ENCODE measurements around the gene LRP1B.

DNA sequence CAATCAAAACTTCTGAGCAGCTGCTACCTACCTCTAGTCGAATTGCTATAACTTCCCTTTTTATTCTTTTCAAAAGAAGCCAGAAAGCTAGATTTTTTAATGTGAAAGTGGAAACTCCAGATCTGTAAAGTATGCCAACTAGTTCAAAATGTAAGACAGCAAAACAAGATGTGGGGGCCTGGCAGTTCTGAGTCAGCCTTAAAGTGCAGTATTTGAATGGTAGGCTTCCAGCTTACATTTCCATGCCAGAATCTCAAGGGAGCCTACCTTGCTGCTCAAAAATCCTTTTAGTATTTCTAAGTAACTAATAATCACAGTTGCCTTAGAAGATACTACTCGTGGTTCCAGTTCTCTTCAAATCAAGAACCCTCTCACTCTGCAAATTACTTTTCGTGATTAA is 1288.7 kb downstream of the LRP1B start:
- TF ChIP-seq, protein P1, sequence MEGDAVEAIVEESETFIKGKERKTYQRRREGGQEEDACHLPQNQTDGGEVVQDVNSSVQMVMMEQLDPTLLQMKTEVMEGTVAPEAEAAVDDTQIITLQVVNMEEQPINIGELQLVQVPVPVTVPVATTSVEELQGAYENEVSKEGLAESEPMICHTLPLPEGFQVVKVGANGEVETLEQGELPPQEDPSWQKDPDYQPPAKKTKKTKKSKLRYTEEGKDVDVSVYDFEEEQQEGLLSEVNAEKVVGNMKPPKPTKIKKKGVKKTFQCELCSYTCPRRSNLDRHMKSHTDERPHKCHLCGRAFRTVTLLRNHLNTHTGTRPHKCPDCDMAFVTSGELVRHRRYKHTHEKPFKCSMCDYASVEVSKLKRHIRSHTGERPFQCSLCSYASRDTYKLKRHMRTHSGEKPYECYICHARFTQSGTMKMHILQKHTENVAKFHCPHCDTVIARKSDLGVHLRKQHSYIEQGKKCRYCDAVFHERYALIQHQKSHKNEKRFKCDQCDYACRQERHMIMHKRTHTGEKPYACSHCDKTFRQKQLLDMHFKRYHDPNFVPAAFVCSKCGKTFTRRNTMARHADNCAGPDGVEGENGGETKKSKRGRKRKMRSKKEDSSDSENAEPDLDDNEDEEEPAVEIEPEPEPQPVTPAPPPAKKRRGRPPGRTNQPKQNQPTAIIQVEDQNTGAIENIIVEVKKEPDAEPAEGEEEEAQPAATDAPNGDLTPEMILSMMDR (IDR thresholded peaks at IDR 0.05; ENCODE audit: control extremely low read depth in 1 of 3, insufficient read depth in 1 of 3, low read depth in 1 of 3, low read length in 3 of 3) = no peak
- TF ChIP-seq RXRA (IDR thresholded peaks at IDR 0.05; ENCODE audit: insufficient read depth, low read depth, low read length) (no peak), ZNF274 (IDR thresholded peaks at IDR 0.05; ENCODE audit: borderline replicate concordance, extremely low read depth, low read length) (no peak), SIX5 (IDR thresholded peaks at IDR 0.05; ENCODE audit: low read depth, low read length) (no peak), POLR2AphosphoS5 (IDR thresholded peaks at IDR 0.05; ENCODE audit: low read depth, low read length) (no peak), SP1 (IDR thresholded peaks at IDR 0.05; ENCODE audit: low read depth, low read length) (no peak), SUZ12 (IDR thresholded peaks at IDR 0.05; ENCODE audit: low read length) (no peak), HDAC2 (IDR thresholded peaks at IDR 0.05; ENCODE audit: borderline replicate concordance in 1 of 2, low read depth in 2 of 2, low read length in 2 of 2) (no peak), POLR2A (IDR thresholded peaks at IDR 0.05; ENCODE audit: control extremely low read depth in 1 of 2, low read depth in 2 of 2, low read length in 2 of 2) (no peak), EZH2 (IDR thresholded peaks at IDR 0.05; ENCODE audit: low read depth, low read length, severe bottlenecking) (no peak), SIN3A (conservative IDR thresholded peaks at IDR 0.05 in 1 of 2, IDR thresholded peaks at IDR 0.05 in 1 of 2; ENCODE audit: low read depth in 1 of 2, low read length in 2 of 2) (no peak), TAF1 (IDR thresholded peaks at IDR 0.05; ENCODE audit: low read depth, low read length) (no peak), SRF (IDR thresholded peaks at IDR 0.05; ENCODE audit: low read depth, low read length) (no peak)
- TF ChIP-seq, protein P2, sequence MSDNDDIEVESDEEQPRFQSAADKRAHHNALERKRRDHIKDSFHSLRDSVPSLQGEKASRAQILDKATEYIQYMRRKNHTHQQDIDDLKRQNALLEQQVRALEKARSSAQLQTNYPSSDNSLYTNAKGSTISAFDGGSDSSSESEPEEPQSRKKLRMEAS (IDR thresholded peaks at IDR 0.05) = no peak

Data from H1 (cell line).